Fibroblast of lung (primary cell): ENCODE measurements around the gene TBX4.

Experiments
- EZH2 ChIP-seq: IDR thresholded peaks from 2 replicates; pipeline ENCODE4 v1.5.1; 2012; ENCODE audit warnings: low read length, control low read depth, mild to moderate bottlenecking; ENCODE audit errors: missing control alignments
- TF ChIP-seq, protein P1 (sequence below), 2 donors: IDR thresholded peaks in 1 of 2; conservative IDR thresholded peaks in 1 of 2; 1 replicate in 1 of 2; 2 replicates in 1 of 2; pipeline ENCODE4 v1.5.1; 2011 to 2012; ENCODE audit warnings: low read length in 2 of 2, control low read depth in 1 of 2, inconsistent platforms in 1 of 2, low read depth in 1 of 2, mild to moderate bottlenecking in 1 of 2

DNA sequence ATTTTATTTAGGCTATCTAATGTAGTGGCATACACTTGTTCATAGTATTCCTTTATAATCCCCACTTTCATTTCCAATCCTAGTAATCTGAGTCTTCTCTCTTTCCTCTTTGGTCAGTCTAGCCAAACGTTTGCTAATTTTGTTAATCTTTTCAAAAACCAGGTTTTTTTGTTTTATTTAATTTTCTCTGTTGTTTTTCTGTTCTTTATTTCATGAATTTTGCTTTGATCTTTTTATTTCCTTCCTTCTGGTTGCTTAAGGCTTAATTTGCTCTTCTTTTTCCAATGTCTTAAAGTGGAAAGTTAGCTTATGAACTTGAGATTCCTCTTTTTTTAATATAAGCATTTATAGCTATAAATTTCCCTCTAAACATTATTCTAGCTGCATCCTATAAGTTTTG, 69.9 kb downstream of the TBX4 start:
- TF ChIP-seq, protein P1, sequence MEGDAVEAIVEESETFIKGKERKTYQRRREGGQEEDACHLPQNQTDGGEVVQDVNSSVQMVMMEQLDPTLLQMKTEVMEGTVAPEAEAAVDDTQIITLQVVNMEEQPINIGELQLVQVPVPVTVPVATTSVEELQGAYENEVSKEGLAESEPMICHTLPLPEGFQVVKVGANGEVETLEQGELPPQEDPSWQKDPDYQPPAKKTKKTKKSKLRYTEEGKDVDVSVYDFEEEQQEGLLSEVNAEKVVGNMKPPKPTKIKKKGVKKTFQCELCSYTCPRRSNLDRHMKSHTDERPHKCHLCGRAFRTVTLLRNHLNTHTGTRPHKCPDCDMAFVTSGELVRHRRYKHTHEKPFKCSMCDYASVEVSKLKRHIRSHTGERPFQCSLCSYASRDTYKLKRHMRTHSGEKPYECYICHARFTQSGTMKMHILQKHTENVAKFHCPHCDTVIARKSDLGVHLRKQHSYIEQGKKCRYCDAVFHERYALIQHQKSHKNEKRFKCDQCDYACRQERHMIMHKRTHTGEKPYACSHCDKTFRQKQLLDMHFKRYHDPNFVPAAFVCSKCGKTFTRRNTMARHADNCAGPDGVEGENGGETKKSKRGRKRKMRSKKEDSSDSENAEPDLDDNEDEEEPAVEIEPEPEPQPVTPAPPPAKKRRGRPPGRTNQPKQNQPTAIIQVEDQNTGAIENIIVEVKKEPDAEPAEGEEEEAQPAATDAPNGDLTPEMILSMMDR (conservative IDR thresholded peaks at IDR 0.05 in 1 of 2, IDR thresholded peaks at IDR 0.05 in 1 of 2; ENCODE audit: low read depth in 1 of 2, low read length in 2 of 2), result no peak
- no peak for TF ChIP-seq EZH2
